Upper lobe of left lung (tissue), 4 donors: Measurements from ENCODE around the gene NAGLU.

Source experiments
- EP300 ChIP-seq, 4 donors: sonication (generic); formaldehyde crosslinking; IDR thresholded peaks; one replicate each; pipeline ENCODE4 v1.5.1; 2017; ENCODE audit warnings: antibody characterized with exemption in 4 of 4, control low read depth in 2 of 4
- POLR2AphosphoS5 ChIP-seq, 2 donors: sonication (generic); formaldehyde crosslinking; IDR thresholded peaks; one replicate each; pipeline ENCODE4 v1.5.1; 2017; ENCODE audit warnings: antibody characterized with exemption in 2 of 2
- TF ChIP-seq, protein P1 (sequence below), 6 experiments: fragments of 450-650 bp in 4 of 6; fragments of 200-600 bp in 2 of 6; sonication (generic) in 2 of 6; IDR thresholded peaks; one replicate each; pipeline ENCODE4 v1.5.1; 2016 to 2019; ENCODE audit warnings: antibody characterized with exemption in 6 of 6

DNA sequence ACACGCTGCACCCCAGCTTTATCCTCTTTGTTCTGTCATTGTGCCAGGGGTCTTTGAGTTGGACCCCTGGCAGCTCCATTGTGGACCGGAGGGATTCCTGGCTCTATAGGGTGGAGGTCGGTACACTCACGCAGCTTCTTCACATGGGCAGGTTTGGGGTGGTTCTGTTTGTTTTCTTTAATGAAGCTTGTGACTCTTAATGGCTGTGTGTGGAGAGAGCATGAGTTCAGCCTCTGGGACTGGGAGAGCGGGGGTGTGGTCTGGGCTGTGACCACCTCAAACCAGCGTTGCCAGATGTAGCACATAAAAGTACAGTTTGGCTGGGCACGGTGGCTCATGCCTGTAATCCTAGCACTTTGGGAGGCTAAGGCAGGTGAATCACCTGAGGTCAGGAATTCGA is 21.2 kb upstream of the NAGLU start:
- TF ChIP-seq EP300 (IDR thresholded peaks at IDR 0.05) (no peak), POLR2AphosphoS5 (IDR thresholded peaks at IDR 0.05) (no peak)
- TF ChIP-seq, protein P1, sequence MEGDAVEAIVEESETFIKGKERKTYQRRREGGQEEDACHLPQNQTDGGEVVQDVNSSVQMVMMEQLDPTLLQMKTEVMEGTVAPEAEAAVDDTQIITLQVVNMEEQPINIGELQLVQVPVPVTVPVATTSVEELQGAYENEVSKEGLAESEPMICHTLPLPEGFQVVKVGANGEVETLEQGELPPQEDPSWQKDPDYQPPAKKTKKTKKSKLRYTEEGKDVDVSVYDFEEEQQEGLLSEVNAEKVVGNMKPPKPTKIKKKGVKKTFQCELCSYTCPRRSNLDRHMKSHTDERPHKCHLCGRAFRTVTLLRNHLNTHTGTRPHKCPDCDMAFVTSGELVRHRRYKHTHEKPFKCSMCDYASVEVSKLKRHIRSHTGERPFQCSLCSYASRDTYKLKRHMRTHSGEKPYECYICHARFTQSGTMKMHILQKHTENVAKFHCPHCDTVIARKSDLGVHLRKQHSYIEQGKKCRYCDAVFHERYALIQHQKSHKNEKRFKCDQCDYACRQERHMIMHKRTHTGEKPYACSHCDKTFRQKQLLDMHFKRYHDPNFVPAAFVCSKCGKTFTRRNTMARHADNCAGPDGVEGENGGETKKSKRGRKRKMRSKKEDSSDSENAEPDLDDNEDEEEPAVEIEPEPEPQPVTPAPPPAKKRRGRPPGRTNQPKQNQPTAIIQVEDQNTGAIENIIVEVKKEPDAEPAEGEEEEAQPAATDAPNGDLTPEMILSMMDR (IDR thresholded peaks at IDR 0.05), result no peak
